GM23338 (cell line): ENCODE results near the gene QRFP. TPM values are rescaled to one million over a fixed set of nuclear protein-coding genes. Genes with fewer than 3 reads are reported as not detected.

ENCODE experiments used
- ATAC-seq: fragments of 200-7000 bp; cut with Tn5 transposase; 3 replicates; pipeline ENCODE4 v1.9.1; 2020
- DNase-seq: peaks from one replicate; pipeline ENCODE4 v3.0.0-alpha.2; 2015; ENCODE audit warnings: low spot score
- H2AFZ ChIP-seq: fragments of 200-600 bp; sonication (generic); 2 replicates; pipeline ENCODE4 v1.8.0; 2016; ENCODE audit warnings: antibody characterized with exemption, mild to moderate bottlenecking, moderate library complexity
- H3F3A ChIP-seq: fragments of 200-600 bp; sonication (generic); replicated peaks from 2 replicates; pipeline ENCODE4 v1.8.0; 2017; ENCODE audit warnings: antibody characterized with exemption, mixed run types, low read depth
- H3K27ac ChIP-seq: fragments of 200-600 bp; sonication (generic); 2 replicates; pipeline ENCODE4 v1.6.1; 2016; ENCODE audit warnings: low read depth
- H3K27me3 ChIP-seq: fragments of 200-600 bp; sonication (generic); 2 replicates; pipeline ENCODE4 v1.8.0; 2016; ENCODE audit warnings: mild to moderate bottlenecking, mixed run types, moderate library complexity; ENCODE audit not compliant: insufficient read depth
- H3K36me3 ChIP-seq: fragments of 200-600 bp; sonication (generic); 2 replicates; pipeline ENCODE4 v1.8.0; 2016; ENCODE audit warnings: mild to moderate bottlenecking; ENCODE audit not compliant: insufficient read depth
- H3K4me1 ChIP-seq: fragments of 200-600 bp; sonication (generic); 2 replicates; pipeline ENCODE4 v1.8.0; 2016; ENCODE audit warnings: mild to moderate bottlenecking, moderate library complexity; ENCODE audit not compliant: insufficient read depth
- H3K4me2 ChIP-seq: fragments of 200-600 bp; sonication (generic); 2 replicates; pipeline ENCODE4 v1.7.1; 2017; ENCODE audit warnings: mixed run types
- H3K4me3 ChIP-seq: fragments of 200-600 bp; sonication (generic); 2 replicates; pipeline ENCODE4 v1.6.1; 2016; ENCODE audit warnings: mixed run types
- H3K79me2 ChIP-seq: fragments of 200-600 bp; sonication (generic); replicated peaks from 2 replicates; pipeline ENCODE4 v1.8.0; 2017; ENCODE audit warnings: mild to moderate bottlenecking; ENCODE audit not compliant: insufficient read depth
- H3K9me2 ChIP-seq: fragments of 200-600 bp; sonication (generic); 2 replicates; pipeline ENCODE4 v1.8.0; 2017; ENCODE audit not compliant: insufficient read depth
- H4K20me1 ChIP-seq: fragments of 200-600 bp; sonication (generic); replicated peaks from 2 replicates; pipeline ENCODE4 v1.8.0; 2017; ENCODE audit warnings: mild to moderate bottlenecking; ENCODE audit not compliant: insufficient read depth
- H3K27ac Mint-ChIP-seq: 2 replicates; pipeline ENCODE4 v1.8.0; 2020; ENCODE audit warnings: inconsistent platforms, mild to moderate bottlenecking, moderate library complexity, mixed read lengths
- H3K27me3 Mint-ChIP-seq: 3 replicates; pipeline ENCODE4 v1.8.0; 2022; ENCODE audit warnings: low read depth, mild to moderate bottlenecking, moderate library complexity, mixed read lengths, inconsistent platforms; ENCODE audit not compliant: insufficient read depth, poor library complexity
- H3K36me3 Mint-ChIP-seq: 3 replicates; pipeline ENCODE4 v1.8.0; 2021; ENCODE audit warnings: low read depth, mild to moderate bottlenecking, inconsistent platforms, moderate library complexity, mixed read lengths
- H3K4me1 Mint-ChIP-seq: 3 replicates; pipeline ENCODE4 v1.8.0; 2020; ENCODE audit warnings: mild to moderate bottlenecking, inconsistent platforms, mixed read lengths
- H3K4me3 Mint-ChIP-seq: 3 replicates; pipeline ENCODE4 v1.8.0; 2021; ENCODE audit warnings: moderate library complexity, mild to moderate bottlenecking, inconsistent platforms, mixed read lengths
- H3K9me3 Mint-ChIP-seq: 3 replicates; pipeline ENCODE4 v1.8.0; 2020; ENCODE audit warnings: moderate library complexity, mild to moderate bottlenecking, inconsistent platforms, mixed read lengths
- ETS1 ChIP-seq: IDR thresholded peaks from 2 replicates; pipeline ENCODE4 v1.6.1; 2016; ENCODE audit warnings: antibody characterized with exemption
- JUNB ChIP-seq: IDR thresholded peaks from one replicate; pipeline ENCODE4 v1.6.1; 2016; ENCODE audit warnings: antibody characterized with exemption; ENCODE audit not compliant: unreplicated experiment
- POLR2AphosphoS5 ChIP-seq: IDR thresholded peaks from 2 replicates; pipeline ENCODE4 v1.6.1; 2016; ENCODE audit warnings: antibody characterized with exemption, low read depth
- STAT1 ChIP-seq: IDR thresholded peaks from one replicate; pipeline ENCODE4 v1.6.1; 2016; ENCODE audit warnings: antibody characterized with exemption; ENCODE audit not compliant: unreplicated experiment
- ZNF114 ChIP-seq: fragments of 250-450 bp; sonication (Bioruptor Pico); IDR thresholded peaks from 2 replicates; pipeline ENCODE4 v1.5.0; 2020; ENCODE audit warnings: mild to moderate bottlenecking, moderate library complexity
- ZNF331 ChIP-seq: fragments of 250-450 bp; sonication (Bioruptor Pico); IDR thresholded peaks from 2 replicates; pipeline ENCODE4 v1.5.0; 2020; ENCODE audit warnings: low read depth, mild to moderate bottlenecking, moderate library complexity
- ZNF462 ChIP-seq: fragments of 250-450 bp; sonication (Bioruptor Pico); IDR thresholded peaks from 2 replicates; pipeline ENCODE4 v1.5.0; 2020; ENCODE audit warnings: mild to moderate bottlenecking, moderate library complexity
- polyA plus RNA-seq: library from polyadenylated mRNA; unstranded; fragments of >200 nt; fragmentation: Nextera tagmentation; extraction: Ambion mirVana; gene quantifications from 2 replicates; pipeline ENCODE4 v1.2.1, GENCODE V29; 2016
- total RNA-seq: library from RNA; depleted of rRNA; stranded (reverse); fragments of >200 nt; shearing (Covaris generic); gene quantifications from 2 replicates; pipeline ENCODE4 v1.2.3, GENCODE V29; 2014
- TF ChIP-seq, protein P1 (sequence below), 2 experiments: fragments of 200-600 bp in 1 of 2; sonication (generic) in 1 of 2; conservative IDR thresholded peaks; 2 replicates each; pipeline versions ENCODE4 v1.5.1 to v1.6.1; 2016 to 2017; ENCODE audit warnings: antibody characterized with exemption in 2 of 2, low read depth in 2 of 2, mild to moderate bottlenecking in 2 of 2, moderate library complexity in 1 of 2

The QRFP gene
- total and polyA plus RNA-seq, 2 experiments from 2014 or later = not detected

GRCh38 chr9:130880599-130881220, 15.9 kb downstream of the QRFP start:
- no peak overlapping the region for H3K27ac Mint-ChIP-seq

More at GRCh38 chr9:130880599-130881220, 15.9 kb downstream of the QRFP start:
- Mint-ChIP-seq H3K9me3 (no peaks in the 10 kb centered on the region), H3K4me1 (peaks cover 2% of the 10 kb centered on the region; the same call in 1 of the 3 replicates), H3K27me3 (peaks cover 6% of the 10 kb centered on the region), H3K4me3 (no peak overlapping the region), H3K36me3 (peaks cover 78% of the 10 kb centered on the region)
- H3K79me2 ChIP-seq = no peaks in the 10 kb centered on the region
- H4K20me1 ChIP-seq = peaks cover 6% of the 10 kb centered on the region
- no peak overlapping the region for H3K27ac ChIP-seq
- TF ChIP-seq, protein P1, sequence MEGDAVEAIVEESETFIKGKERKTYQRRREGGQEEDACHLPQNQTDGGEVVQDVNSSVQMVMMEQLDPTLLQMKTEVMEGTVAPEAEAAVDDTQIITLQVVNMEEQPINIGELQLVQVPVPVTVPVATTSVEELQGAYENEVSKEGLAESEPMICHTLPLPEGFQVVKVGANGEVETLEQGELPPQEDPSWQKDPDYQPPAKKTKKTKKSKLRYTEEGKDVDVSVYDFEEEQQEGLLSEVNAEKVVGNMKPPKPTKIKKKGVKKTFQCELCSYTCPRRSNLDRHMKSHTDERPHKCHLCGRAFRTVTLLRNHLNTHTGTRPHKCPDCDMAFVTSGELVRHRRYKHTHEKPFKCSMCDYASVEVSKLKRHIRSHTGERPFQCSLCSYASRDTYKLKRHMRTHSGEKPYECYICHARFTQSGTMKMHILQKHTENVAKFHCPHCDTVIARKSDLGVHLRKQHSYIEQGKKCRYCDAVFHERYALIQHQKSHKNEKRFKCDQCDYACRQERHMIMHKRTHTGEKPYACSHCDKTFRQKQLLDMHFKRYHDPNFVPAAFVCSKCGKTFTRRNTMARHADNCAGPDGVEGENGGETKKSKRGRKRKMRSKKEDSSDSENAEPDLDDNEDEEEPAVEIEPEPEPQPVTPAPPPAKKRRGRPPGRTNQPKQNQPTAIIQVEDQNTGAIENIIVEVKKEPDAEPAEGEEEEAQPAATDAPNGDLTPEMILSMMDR (conservative IDR thresholded peaks at IDR 0.05; ENCODE audit: low read depth in 2 of 2) = no peak
- TF ChIP-seq POLR2AphosphoS5 = no peak
- no peak for TF ChIP-seq STAT1
- TF ChIP-seq ZNF114 = no peak
- no peak for TF ChIP-seq ETS1
- no peak for TF ChIP-seq JUNB
- no peak for TF ChIP-seq ZNF331 (CRISPR knock-in tag)
- TF ChIP-seq ZNF462 (CRISPR knock-in tag) = no peak
- no peaks in the 10 kb centered on the region for H3K4me1 ChIP-seq
- peaks cover 60% of the 10 kb centered on the region for H3K36me3 ChIP-seq
- no peak overlapping the region for H2AFZ ChIP-seq
- H3K9me2 ChIP-seq = no peaks in the 10 kb centered on the region
- ATAC-seq (no peak), DNase-seq (no peak)
- no peak overlapping the region for H3K4me2 ChIP-seq
- H3K27me3 ChIP-seq = no peaks in the 10 kb centered on the region
- no peak overlapping the region for H3K4me3 ChIP-seq
- H3F3A ChIP-seq = no peaks in the 10 kb centered on the region
